CD4-positive, alpha-beta T cell (primary cell): ENCODE measurements around the gene PBOV1. TPM values are rescaled to one million over a fixed set of nuclear protein-coding genes. Genes with fewer than 3 reads are reported as not detected.

Experiments used
- ATAC-seq: fragments of 200-7000 bp; cut with Tn5 transposase; one replicate; pipeline ENCODE4 v1.10.0; 2022; ENCODE audit warnings: mild to moderate bottlenecking; ENCODE audit not compliant: poor library complexity
- CTCF ChIA-PET: fragments of 350-600 bp; sonication (Branson Sonifier 250); formaldehyde crosslinking; loops from one replicate; lab custom pipeline; 2021; ENCODE audit warnings: antibody characterized with exemption, inconsistent platforms; lab: Charles Lee
- POLR2A ChIA-PET: fragments of 350-600 bp; sonication (Branson Sonifier 250); formaldehyde crosslinking; loops from one replicate; lab custom pipeline; 2021; ENCODE audit warnings: antibody characterized with exemption, inconsistent platforms; lab: Charles Lee
- DNase-seq, 14 experiments: peaks; one replicate each; pipeline ENCODE4 v3.0.0-alpha.2; 2013 to 2020; ENCODE audit warnings: mixed read lengths in 2 of 14
- H3K27ac ChIP-seq, 2 donors: one replicate each; pipeline versions ENCODE4 v1.5.1 to v1.7.0; 2013; ENCODE audit warnings: low read length in 2 of 2, low read depth in 1 of 2, mild to moderate bottlenecking in 1 of 2
- H3K27me3 ChIP-seq, 2 experiments: 1 replicate in 1 of 2; 2 replicates in 1 of 2; pipeline versions ENCODE4 v1.6.1 to v1.7.0; 2013; ENCODE audit warnings: low read length in 2 of 2, control low read depth in 1 of 2, mild to moderate bottlenecking in 1 of 2, moderate library complexity in 1 of 2; ENCODE audit not compliant: insufficient read depth in 2 of 2, control insufficient read depth in 1 of 2
- H3K36me3 ChIP-seq: one replicate; pipeline ENCODE4 v1.6.1; 2013; ENCODE audit warnings: low read length, control low read depth; ENCODE audit not compliant: insufficient read depth
- H3K4me1 ChIP-seq: one replicate; pipeline ENCODE4 v1.6.1; 2013; ENCODE audit warnings: low read length, control low read depth; ENCODE audit not compliant: insufficient read depth
- H3K4me3 ChIP-seq: one replicate; pipeline ENCODE4 v1.5.1; 2013; ENCODE audit warnings: mild to moderate bottlenecking, low read length, moderate library complexity
- H3K9me3 ChIP-seq, 2 experiments: 1 replicate in 1 of 2; 2 replicates in 1 of 2; pipeline versions ENCODE4 v1.6.1 to v1.7.0; 2013; ENCODE audit warnings: low read length in 2 of 2, mild to moderate bottlenecking in 2 of 2, control low read depth in 1 of 2, moderate library complexity in 1 of 2; ENCODE audit not compliant: control insufficient read depth in 1 of 2, insufficient read depth in 1 of 2
- H3K27ac Mint-ChIP-seq: one replicate; pipeline ENCODE4 v1.8.0; 2020; ENCODE audit warnings: mixed read lengths
- H3K27me3 Mint-ChIP-seq: one replicate; pipeline ENCODE4 v1.8.0; 2021; ENCODE audit warnings: mixed read lengths
- H3K36me3 Mint-ChIP-seq: one replicate; pipeline ENCODE4 v1.8.0; 2021; ENCODE audit warnings: low read depth, mixed read lengths
- H3K4me1 Mint-ChIP-seq: one replicate; pipeline ENCODE4 v1.8.0; 2021; ENCODE audit warnings: low read depth, mixed read lengths
- H3K4me3 Mint-ChIP-seq: one replicate; pipeline ENCODE4 v1.8.0; 2020; ENCODE audit warnings: mild to moderate bottlenecking, mixed read lengths
- H3K9me3 Mint-ChIP-seq: one replicate; pipeline ENCODE4 v1.8.0; 2020; ENCODE audit warnings: mixed read lengths
- CTCF ChIP-seq: fragments of 200-600 bp; IDR thresholded peaks from one replicate; pipeline ENCODE4 v1.8.0; 2022; ENCODE audit warnings: antibody characterized with exemption, mild to moderate bottlenecking
- intact Hi-C, 2 experiments: fragments of 100-400 bp; cut with DNase I in 1 of 2; cut with micrococcal nuclease in 1 of 2; formaldehyde crosslinking; loops; one replicate each; pipeline versions ENCODE4 v1.15.1 to v1.9.0; 2023 to 2025; cut with DNase I, micrococcal nuclease
- total RNA-seq, 174 experiments: library from RNA in 2 of 174; stranded (reverse) in 2 of 174; gene quantifications; one replicate each; pipeline ENCODE4 v1.2.3 and lab custom pipeline; 2021 to 2026

Gene PBOV1
- total RNA-seq, 2 experiments from 2014 or later, result not detected

- no peaks in the 10 kb centered on the region for H3K4me1 ChIP-seq
- CTCF ChIA-PET, result no interaction called here
Measured at GRCh38 chr6:138211048-138211581, 7.2 kb downstream of the PBOV1 start.

GRCh38 chr6:138206862-138207261 lies 11.4 kb downstream of the PBOV1 start:
- intact Hi-C loops, result no loop called here
- Histone ChIP-seq H3K4me1 (no peaks in the 10 kb centered on the region), H3K9me3 (no peaks in the 10 kb centered on the region), H3K36me3 (no peaks in the 10 kb centered on the region), H3K27ac (no peak overlapping the region), H3K4me3 (no peak overlapping the region), H3K27me3 (peaks cover 2 to 12% of the 10 kb centered on the region in 2 experiments)
- CTCF ChIA-PET, result no interaction called here
- no peak for ATAC-seq
- H3K4me3 Mint-ChIP-seq, result no peak overlapping the region
- no peaks in the 10 kb centered on the region for H3K9me3 Mint-ChIP-seq
- no peaks in the 10 kb centered on the region for H3K4me1 Mint-ChIP-seq
- TF ChIP-seq CTCF, result no peak
- POLR2A ChIA-PET, result no interaction called here
- DNase-seq, result no peak
- no peak overlapping the region for H3K27ac Mint-ChIP-seq
- H3K27me3 Mint-ChIP-seq, result peaks cover 34% of the 10 kb centered on the region
- no peaks in the 10 kb centered on the region for H3K36me3 Mint-ChIP-seq

More at GRCh38 chr6:138211048-138211581, 7.2 kb downstream of the PBOV1 start:
- intact Hi-C loops, result no loop called here
- DNase-seq (no peak), ATAC-seq (no peak)
- POLR2A ChIA-PET, result no interaction called here
- Histone ChIP-seq H3K27me3 (peaks cover 2 to 12% of the 10 kb centered on the region in 2 experiments), H3K9me3 (no peaks in the 10 kb centered on the region), H3K36me3 (no peaks in the 10 kb centered on the region), H3K4me3 (no peak overlapping the region), H3K27ac (no peak overlapping the region)
- TF ChIP-seq CTCF, result no peak
- Mint-ChIP-seq H3K36me3 (no peaks in the 10 kb centered on the region), H3K4me3 (no peak overlapping the region), H3K4me1 (no peaks in the 10 kb centered on the region), H3K27me3 (peaks cover 24% of the 10 kb centered on the region), H3K27ac (no peak overlapping the region), H3K9me3 (no peaks in the 10 kb centered on the region)

- H3K4me3 ChIP-seq, result no peak overlapping the region
- ChIA-PET POLR2A (no interaction called here), CTCF (no interaction called here)
- Mint-ChIP-seq H3K27me3 (peaks cover 39% of the 10 kb centered on the region), H3K4me1 (no peaks in the 10 kb centered on the region), H3K27ac (no peak overlapping the region), H3K9me3 (no peaks in the 10 kb centered on the region), H3K36me3 (no peaks in the 10 kb centered on the region), H3K4me3 (no peak overlapping the region)
- no peak overlapping the region for H3K27ac ChIP-seq
- intact Hi-C loops, result no loop called here
- no peaks in the 10 kb centered on the region for H3K9me3 ChIP-seq
- ATAC-seq (no peak), DNase-seq (no peak)
- H3K27me3 ChIP-seq, result peaks cover 2 to 9% of the 10 kb centered on the region in 2 experiments
- no peaks in the 10 kb centered on the region for H3K4me1 ChIP-seq
- H3K36me3 ChIP-seq, result no peaks in the 10 kb centered on the region
- TF ChIP-seq CTCF, result no peak
Measured at GRCh38 chr6:138205437-138206094, 12.7 kb downstream of the PBOV1 start.
